ENCODE measurements around the gene FGFBP3. TPM values are rescaled to one million over a fixed set of nuclear protein-coding genes. Genes with fewer than 3 reads are reported as not detected.

FGFBP3 gene
- total and polyA plus RNA-seq, 2 of the 13 experiments (the other 11 are each of a cell fraction or from before 2014, with no cell fraction given): 0.50 to 2.0 TPM

DNA sequence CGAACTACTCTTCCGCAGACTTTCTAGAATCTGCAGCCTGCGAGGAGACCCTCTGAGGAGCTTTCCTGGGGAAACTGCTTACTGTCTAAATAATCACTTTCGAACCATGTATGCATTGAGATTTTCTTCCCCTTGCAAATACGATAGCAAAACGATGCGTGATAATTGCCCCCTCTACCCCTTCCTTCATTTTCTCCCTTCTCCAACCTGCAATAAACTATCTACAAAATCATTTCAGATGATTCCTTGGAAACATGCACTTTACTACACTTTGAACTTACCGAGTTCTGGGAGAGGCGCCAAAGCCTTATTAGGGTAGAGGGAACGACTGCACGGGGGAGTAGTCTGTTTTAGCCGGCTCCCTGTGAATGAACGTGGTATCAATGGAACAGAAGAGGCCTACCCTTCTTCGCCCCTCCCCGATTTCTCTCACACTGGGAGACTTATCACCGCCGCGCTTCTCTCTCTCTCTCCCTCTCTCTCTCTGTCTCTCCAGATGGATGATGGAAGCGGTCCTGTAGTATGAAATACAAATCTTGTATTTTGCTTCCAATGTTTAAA is at the start of gene FGFBP3 (continued):
- TF ChIP-seq, protein P1, sequence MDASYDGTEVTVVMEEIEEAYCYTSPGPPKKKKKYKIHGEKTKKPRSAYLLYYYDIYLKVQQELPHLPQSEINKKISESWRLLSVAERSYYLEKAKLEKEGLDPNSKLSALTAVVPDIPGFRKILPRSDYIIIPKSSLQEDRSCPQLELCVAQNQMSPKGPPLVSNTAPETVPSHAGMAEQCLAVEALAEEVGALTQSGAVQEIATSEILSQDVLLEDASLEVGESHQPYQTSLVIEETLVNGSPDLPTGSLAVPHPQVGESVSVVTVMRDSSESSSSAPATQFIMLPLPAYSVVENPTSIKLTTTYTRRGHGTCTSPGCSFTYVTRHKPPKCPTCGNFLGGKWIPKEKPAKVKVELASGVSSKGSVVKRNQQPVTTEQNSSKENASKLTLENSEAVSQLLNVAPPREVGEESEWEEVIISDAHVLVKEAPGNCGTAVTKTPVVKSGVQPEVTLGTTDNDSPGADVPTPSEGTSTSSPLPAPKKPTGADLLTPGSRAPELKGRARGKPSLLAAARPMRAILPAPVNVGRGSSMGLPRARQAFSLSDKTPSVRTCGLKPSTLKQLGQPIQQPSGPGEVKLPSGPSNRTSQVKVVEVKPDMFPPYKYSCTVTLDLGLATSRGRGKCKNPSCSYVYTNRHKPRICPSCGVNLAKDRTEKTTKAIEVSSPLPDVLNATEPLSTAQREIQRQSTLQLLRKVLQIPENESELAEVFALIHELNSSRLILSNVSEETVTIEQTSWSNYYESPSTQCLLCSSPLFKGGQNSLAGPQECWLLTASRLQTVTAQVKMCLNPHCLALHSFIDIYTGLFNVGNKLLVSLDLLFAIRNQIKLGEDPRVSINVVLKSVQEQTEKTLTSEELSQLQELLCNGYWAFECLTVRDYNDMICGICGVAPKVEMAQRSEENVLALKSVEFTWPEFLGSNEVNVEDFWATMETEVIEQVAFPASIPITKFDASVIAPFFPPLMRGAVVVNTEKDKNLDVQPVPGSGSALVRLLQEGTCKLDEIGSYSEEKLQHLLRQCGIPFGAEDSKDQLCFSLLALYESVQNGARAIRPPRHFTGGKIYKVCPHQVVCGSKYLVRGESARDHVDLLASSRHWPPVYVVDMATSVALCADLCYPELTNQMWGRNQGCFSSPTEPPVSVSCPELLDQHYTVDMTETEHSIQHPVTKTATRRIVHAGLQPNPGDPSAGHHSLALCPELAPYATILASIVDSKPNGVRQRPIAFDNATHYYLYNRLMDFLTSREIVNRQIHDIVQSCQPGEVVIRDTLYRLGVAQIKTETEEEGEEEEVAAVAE (CRISPR knock-in tag; IDR thresholded peaks at IDR 0.05; ENCODE audit: borderline replicate concordance): no peak
- TF ChIP-seq ZNF10 (CRISPR knock-in tag; IDR thresholded peaks at IDR 0.05; ENCODE audit: borderline replicate concordance, low read depth): no peak
- no peak for TF ChIP-seq PCBP2 (optimal IDR thresholded peaks at IDR 0.05; ENCODE audit: low read depth, low read length, poor library complexity, severe bottlenecking)
- TF ChIP-seq MTF1 (CRISPR knock-in tag; IDR thresholded peaks at IDR 0.05): peak; percentile 60; the same call in 1 of the 2 replicates
- 0 out of 2 replicates have a peak, but pooled peaks have one; percentile 3 for TF ChIP-seq ZNF230 (CRISPR knock-in tag; IDR thresholded peaks at IDR 0.05)
- no peak for TF ChIP-seq CAMTA2 (CRISPR knock-in tag; IDR thresholded peaks at IDR 0.05; ENCODE audit: borderline replicate concordance)
- TF ChIP-seq PAWR (CRISPR knock-in tag; IDR thresholded peaks at IDR 0.05; ENCODE audit: borderline replicate concordance): no peak
- no peak for TF ChIP-seq MED13 (CRISPR knock-in tag; IDR thresholded peaks at IDR 0.05)
- no peak for TF ChIP-seq SALL1 (CRISPR knock-in tag; IDR thresholded peaks at IDR 0.05)
- no peak for TF ChIP-seq PRPF4 (IDR thresholded peaks at IDR 0.05; ENCODE audit: low read depth, low read length, poor library complexity, severe bottlenecking)
- TF ChIP-seq ZNF296 (CRISPR knock-in tag; conservative IDR thresholded peaks at IDR 0.05): peak; percentile 81; the same call in 1 of the 2 replicates
- no peak for TF ChIP-seq ZNF44 (CRISPR knock-in tag; IDR thresholded peaks at IDR 0.05)
- no peak for TF ChIP-seq ZSCAN30 (CRISPR knock-in tag; IDR thresholded peaks at IDR 0.05)
- TF ChIP-seq, protein P2, sequence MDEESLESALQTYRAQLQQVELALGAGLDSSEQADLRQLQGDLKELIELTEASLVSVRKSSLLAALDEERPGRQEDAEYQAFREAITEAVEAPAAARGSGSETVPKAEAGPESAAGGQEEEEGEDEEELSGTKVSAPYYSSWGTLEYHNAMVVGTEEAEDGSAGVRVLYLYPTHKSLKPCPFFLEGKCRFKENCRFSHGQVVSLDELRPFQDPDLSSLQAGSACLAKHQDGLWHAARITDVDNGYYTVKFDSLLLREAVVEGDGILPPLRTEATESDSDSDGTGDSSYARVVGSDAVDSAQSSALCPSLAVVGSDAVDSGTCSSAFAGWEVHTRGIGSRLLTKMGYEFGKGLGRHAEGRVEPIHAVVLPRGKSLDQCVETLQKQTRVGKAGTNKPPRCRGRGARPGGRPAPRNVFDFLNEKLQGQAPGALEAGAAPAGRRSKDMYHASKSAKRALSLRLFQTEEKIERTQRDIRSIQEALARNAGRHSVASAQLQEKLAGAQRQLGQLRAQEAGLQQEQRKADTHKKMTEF (CRISPR knock-in tag; IDR thresholded peaks at IDR 0.05): no peak; the same call in 1 of the 2 replicates
- TF ChIP-seq ZNF749 (CRISPR knock-in tag; IDR thresholded peaks at IDR 0.05; ENCODE audit: borderline replicate concordance): 0 out of 2 replicates have a peak, but pooled peaks have one; percentile 14
- no peak for TF ChIP-seq EEA1 (CRISPR knock-in tag; IDR thresholded peaks at IDR 0.05; ENCODE audit: borderline replicate concordance)
- TF ChIP-seq ZNF468 (CRISPR knock-in tag; IDR thresholded peaks at IDR 0.05): no peak
- TF ChIP-seq SIX4 (CRISPR knock-in tag; IDR thresholded peaks at IDR 0.05): no peak
- TF ChIP-seq NFKB2 (CRISPR knock-in tag; IDR thresholded peaks at IDR 0.05; ENCODE audit: borderline replicate concordance): no peak
- TF ChIP-seq NAIF1 (CRISPR knock-in tag; IDR thresholded peaks at IDR 0.05; ENCODE audit: borderline replicate concordance): no peak
- TF ChIP-seq ETV5 (CRISPR knock-in tag; IDR thresholded peaks at IDR 0.05; ENCODE audit: borderline replicate concordance): no peak
- TF ChIP-seq HOXA5 (CRISPR knock-in tag; IDR thresholded peaks at IDR 0.05): peak; percentile 5; the same call in 1 of the 2 replicates
- no peak for TF ChIP-seq PCBP1 (IDR thresholded peaks at IDR 0.05; ENCODE audit: borderline replicate concordance, low read depth, low read length)

Measured in HepG2 (cell line).